ENCODE data around the gene PADI1. TPM values are rescaled to one million over a fixed set of nuclear protein-coding genes. Genes with fewer than 3 reads are reported as not detected.

PADI1 gene
- total RNA-seq, 1 donor from 2014 or later: not detected

- Mint-ChIP-seq H3K27me3 (peaks cover 28% of the 10 kb centered on the region), H3K36me3 (ENCODE audit: insufficient read depth) (no peaks in the 10 kb centered on the region), H3K9me3 (ENCODE audit: low read depth) (no peaks in the 10 kb centered on the region), H3K4me3 (ENCODE audit: low read depth) (no peak overlapping the region), H3K4me1 (ENCODE audit: low read depth) (no peaks in the 10 kb centered on the region), H3K27ac (no peak overlapping the region)
- no peak for DNase-seq (ENCODE audit: low spot score, unreplicated experiment)
- TF ChIP-seq CTCF (IDR thresholded peaks at IDR 0.05; ENCODE audit: unreplicated experiment): no peak
These were observed 14.0 kb downstream of the PADI1 start for GRCh38 chr1:17218939-17219338.

- Mint-ChIP-seq H3K4me3 (ENCODE audit: low read depth) (no peak overlapping the region), H3K9me3 (ENCODE audit: low read depth) (no peaks in the 10 kb centered on the region), H3K36me3 (ENCODE audit: insufficient read depth) (no peaks in the 10 kb centered on the region), H3K27ac (no peak overlapping the region), H3K4me1 (ENCODE audit: low read depth) (no peaks in the 10 kb centered on the region), H3K27me3 (peaks cover 28% of the 10 kb centered on the region)
- no peak for TF ChIP-seq CTCF (IDR thresholded peaks at IDR 0.05; ENCODE audit: unreplicated experiment)
- DNase-seq (ENCODE audit: low spot score, unreplicated experiment): no peak
These were observed 15.4 kb downstream of the PADI1 start for GRCh38 chr1:17220287-17220686.

DNA sequence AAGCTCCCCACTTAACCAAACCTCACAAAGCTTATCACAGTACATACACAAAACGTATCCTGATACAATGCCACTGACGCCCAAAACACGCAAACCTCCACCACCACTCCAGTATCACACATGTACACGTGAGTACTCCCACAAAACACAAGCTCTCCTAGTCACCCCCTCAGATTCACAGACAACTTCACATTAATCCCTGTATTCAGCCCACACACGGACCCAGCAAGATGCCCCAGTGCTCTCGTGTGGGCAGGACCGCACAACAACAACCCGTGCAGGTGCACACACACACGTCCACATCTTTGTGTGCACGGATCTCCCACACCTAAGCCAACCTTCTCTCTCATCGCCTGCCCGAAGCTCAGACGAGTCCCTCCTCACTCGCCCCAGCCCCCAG is 17.6 kb downstream of the PADI1 start:
- Mint-ChIP-seq H3K27ac (no peak overlapping the region), H3K4me1 (ENCODE audit: low read depth) (no peaks in the 10 kb centered on the region), H3K27me3 (peaks cover 17% of the 10 kb centered on the region), H3K36me3 (ENCODE audit: insufficient read depth) (no peaks in the 10 kb centered on the region), H3K9me3 (ENCODE audit: low read depth) (no peaks in the 10 kb centered on the region), H3K4me3 (ENCODE audit: low read depth) (no peak overlapping the region)
- DNase-seq (ENCODE audit: low spot score, unreplicated experiment): no peak
- no peak for TF ChIP-seq CTCF (IDR thresholded peaks at IDR 0.05; ENCODE audit: unreplicated experiment)

- H3K4me3 Mint-ChIP-seq (ENCODE audit: low read depth): no peak overlapping the region
- no peak overlapping the region for H3K27ac Mint-ChIP-seq
- H3K27me3 Mint-ChIP-seq: peaks cover 17% of the 10 kb centered on the region
- H3K9me3 Mint-ChIP-seq (ENCODE audit: low read depth): no peaks in the 10 kb centered on the region
- H3K4me1 Mint-ChIP-seq (ENCODE audit: low read depth): no peaks in the 10 kb centered on the region
- no peak for TF ChIP-seq CTCF (IDR thresholded peaks at IDR 0.05; ENCODE audit: unreplicated experiment)
- no peaks in the 10 kb centered on the region for H3K36me3 Mint-ChIP-seq (ENCODE audit: insufficient read depth)
- no peak for DNase-seq (ENCODE audit: low spot score, unreplicated experiment)
These were observed 19.5 kb downstream of the PADI1 start for GRCh38 chr1:17224434-17224833.

DNA sequence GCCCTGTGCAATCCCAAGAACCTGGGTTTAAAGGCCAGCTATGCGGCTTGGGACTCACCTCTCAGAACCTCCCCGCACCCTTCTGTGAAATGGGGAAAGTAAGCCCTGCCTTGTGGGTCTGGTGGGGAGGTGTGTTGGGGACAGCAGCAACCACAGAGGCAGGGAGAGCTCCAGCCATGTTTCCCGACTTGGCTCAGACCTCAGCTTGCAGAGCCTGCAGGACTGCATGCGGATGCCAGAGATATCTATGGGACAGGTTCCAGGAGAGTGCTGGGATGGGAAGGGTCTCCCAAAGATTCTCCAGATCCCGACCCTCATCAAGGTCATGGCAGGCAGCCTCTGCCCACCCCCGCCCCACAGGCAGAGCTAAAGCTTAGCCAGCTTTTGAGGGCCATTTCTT is 20.2 kb downstream of the PADI1 start:
- DNase-seq (ENCODE audit: low spot score, unreplicated experiment): no peak
- TF ChIP-seq CTCF (IDR thresholded peaks at IDR 0.05; ENCODE audit: unreplicated experiment): no peak
- H3K36me3 Mint-ChIP-seq (ENCODE audit: insufficient read depth): no peaks in the 10 kb centered on the region
- no peaks in the 10 kb centered on the region for H3K4me1 Mint-ChIP-seq (ENCODE audit: low read depth)
- H3K27me3 Mint-ChIP-seq: peaks cover 20% of the 10 kb centered on the region
- H3K4me3 Mint-ChIP-seq (ENCODE audit: low read depth): no peak overlapping the region
- no peak overlapping the region for H3K27ac Mint-ChIP-seq
- no peaks in the 10 kb centered on the region for H3K9me3 Mint-ChIP-seq (ENCODE audit: low read depth)

Measured in progenitor cell of endocrine pancreas (in vitro differentiated cells).